WTC11 (cell line): ENCODE data around the gene ZNF532. TPM values are rescaled to one million over a fixed set of nuclear protein-coding genes. Genes with fewer than 3 reads are reported as not detected.
"Not testable (repeated sequence)": the region's sequence is repeated elsewhere in the genome, so short reads cannot be mapped to it uniquely, and the experiment has no call there.

Source experiments
- ATAC-seq: fragments of 200-7000 bp; cut with Tn5 transposase; 2 replicates; pipeline ENCODE4 v1.10.0; 2021; ENCODE audit warnings: mild to moderate bottlenecking, moderate library complexity
- CTCF ChIA-PET: fragments of 300-600 bp; sonication (Branson Sonifier 250); formaldehyde crosslinking; loops from one replicate; lab custom pipeline; 2021; ENCODE audit warnings: antibody characterized with exemption; lab: Charles Lee
- POLR2A ChIA-PET: fragments of 350-600 bp; sonication (Branson Sonifier 250); formaldehyde crosslinking; loops from one replicate; lab custom pipeline; 2021; ENCODE audit warnings: antibody characterized with exemption; lab: Charles Lee
- DNase-seq: peaks from one replicate; pipeline ENCODE4 v3.0.0; 2021; ENCODE audit warnings: low spot score
- H3K27ac Mint-ChIP-seq: 2 replicates; pipeline ENCODE4 v1.8.0; 2021; ENCODE audit warnings: mixed read lengths
- H3K27me3 Mint-ChIP-seq: 2 replicates; pipeline ENCODE4 v1.8.0; 2021; ENCODE audit warnings: low read depth, mild to moderate bottlenecking, moderate library complexity, mixed read lengths
- H3K36me3 Mint-ChIP-seq: 2 replicates; pipeline ENCODE4 v1.8.0; 2021; ENCODE audit warnings: mixed read lengths
- H3K4me1 Mint-ChIP-seq: 2 replicates; pipeline ENCODE4 v1.8.0; 2022; ENCODE audit warnings: mixed read lengths
- H3K4me3 Mint-ChIP-seq: 2 replicates; pipeline ENCODE4 v1.8.0; 2021; ENCODE audit warnings: mild to moderate bottlenecking, moderate library complexity, mixed read lengths
- H3K9me3 Mint-ChIP-seq: 2 replicates; pipeline ENCODE4 v1.8.0; 2021; ENCODE audit warnings: mixed read lengths
- AFF4 ChIP-seq: sonication (generic); formaldehyde crosslinking; IDR thresholded peaks from 2 replicates; pipeline ENCODE4 v1.8.1; 2023; ENCODE audit warnings: mild to moderate bottlenecking, missing genetic modification reagents, borderline replicate concordance
- ATF3 ChIP-seq: sonication (generic); formaldehyde crosslinking; conservative IDR thresholded peaks from 2 replicates; pipeline ENCODE4 v1.8.1; 2022; ENCODE audit warnings: mild to moderate bottlenecking, missing genetic modification reagents
- ELF4 ChIP-seq: sonication (generic); formaldehyde crosslinking; IDR thresholded peaks from 2 replicates; pipeline ENCODE4 v1.8.1; 2022; ENCODE audit warnings: low read depth, mild to moderate bottlenecking, moderate library complexity, missing genetic modification reagents
- EMX1 ChIP-seq: fragments of 250-450 bp; sonication (Bioruptor Pico); IDR thresholded peaks from 2 replicates; pipeline ENCODE4 v1.8.0; 2021; ENCODE audit warnings: mild to moderate bottlenecking
- GABPB1 ChIP-seq: sonication (generic); formaldehyde crosslinking; IDR thresholded peaks from 2 replicates; pipeline ENCODE4 v1.8.1; 2023; ENCODE audit warnings: mild to moderate bottlenecking, missing genetic modification reagents
- KAT7 ChIP-seq: sonication (generic); formaldehyde crosslinking; IDR thresholded peaks from 2 replicates; pipeline ENCODE4 v1.8.1; 2023; ENCODE audit warnings: missing genetic modification reagents, mild to moderate bottlenecking, borderline replicate concordance
- MLX ChIP-seq: sonication (generic); formaldehyde crosslinking; IDR thresholded peaks from 2 replicates; pipeline ENCODE4 v1.8.1; 2023; ENCODE audit warnings: mild to moderate bottlenecking, missing genetic modification reagents, moderate library complexity
- NFATC4 ChIP-seq: fragments of 250-450 bp; sonication (Bioruptor Pico); IDR thresholded peaks from 2 replicates; pipeline ENCODE4 v1.9.0; 2021; ENCODE audit warnings: mild to moderate bottlenecking
- NFE2L1 ChIP-seq: sonication (generic); formaldehyde crosslinking; IDR thresholded peaks from 2 replicates; pipeline ENCODE4 v1.8.1; 2023; ENCODE audit warnings: missing genetic modification reagents
- PREB ChIP-seq: sonication (generic); formaldehyde crosslinking; IDR thresholded peaks from 2 replicates; pipeline ENCODE4 v1.8.1; 2022; ENCODE audit warnings: mild to moderate bottlenecking, missing genetic modification reagents, moderate library complexity, borderline replicate concordance
- SMAD4 ChIP-seq: sonication (generic); formaldehyde crosslinking; IDR thresholded peaks from 2 replicates; pipeline ENCODE4 v1.8.0; 2022; ENCODE audit warnings: mild to moderate bottlenecking, missing genetic modification reagents
- SP1 ChIP-seq: sonication (generic); formaldehyde crosslinking; conservative IDR thresholded peaks from 2 replicates; pipeline ENCODE4 v1.8.1; 2022; ENCODE audit warnings: missing genetic modification reagents
- TP53 ChIP-seq: sonication (generic); formaldehyde crosslinking; IDR thresholded peaks from 2 replicates; pipeline ENCODE4 v1.8.1; 2023; ENCODE audit warnings: mild to moderate bottlenecking, missing genetic modification reagents
- ZNF138 ChIP-seq: sonication (generic); formaldehyde crosslinking; conservative IDR thresholded peaks from 2 replicates; pipeline ENCODE4 v1.8.1; 2022; ENCODE audit warnings: mild to moderate bottlenecking, moderate library complexity, missing genetic modification reagents
- ZNF423 ChIP-seq: fragments of 250-450 bp; sonication (Bioruptor Pico); IDR thresholded peaks from 2 replicates; pipeline ENCODE4 v2.1.2; 2022; ENCODE audit warnings: mild to moderate bottlenecking, moderate library complexity
- ZNF425 ChIP-seq: fragments of 250-450 bp; sonication (Bioruptor Pico); conservative IDR thresholded peaks from 2 replicates; pipeline ENCODE4 v1.9.0; 2021; ENCODE audit warnings: mild to moderate bottlenecking
- total RNA-seq: library from RNA; stranded (reverse); gene quantifications from 3 replicates; pipeline ENCODE4 v1.2.3, GENCODE V29; 2021

ZNF532 gene
- total RNA-seq, 1 experiment from 2014 or later, result 171 TPM

- TF ChIP-seq NFATC4 (CRISPR knock-in tag), result no peak
- TF ChIP-seq PREB (CRISPR knock-in tag), result no peak
- TF ChIP-seq ZNF138 (CRISPR knock-in tag), result no peak
- TF ChIP-seq AFF4, result no peak
Measured at GRCh38 chr18:59024829-59025228, 160.2 kb downstream of the ZNF532 start (continued).

GRCh38 chr18:59025532-59025931 is 160.9 kb downstream of the ZNF532 start:
- H3K4me3 Mint-ChIP-seq, H3K36me3 Mint-ChIP-seq, ATAC-seq, H3K27ac Mint-ChIP-seq, H3K4me1 Mint-ChIP-seq, POLR2A ChIA-PET, H3K9me3 Mint-ChIP-seq, H3K27me3 Mint-ChIP-seq, DNase-seq: not testable (repeated sequence)
- CTCF ChIA-PET, result interaction anchor here (0.9 kb wide), 1 partner anchor 45 kb away, joined by 3 read pairs; no protein-coding TSS in a partner anchor

- no peak overlapping the region for H3K27ac Mint-ChIP-seq
- ATAC-seq (no peak), DNase-seq (no peak)
- TF ChIP-seq GABPB1 (CRISPR knock-in tag), result no peak
- no peak for TF ChIP-seq SMAD4 (CRISPR knock-in tag)
- TF ChIP-seq EMX1, result no peak
- TF ChIP-seq ZNF423 (CRISPR knock-in tag), result no peak
- TF ChIP-seq ZNF425 (CRISPR knock-in tag), result no peak
- no peak for TF ChIP-seq ELF4
- no peak for TF ChIP-seq AFF4
- no peak for TF ChIP-seq ZNF138 (CRISPR knock-in tag)
- TF ChIP-seq MLX (CRISPR knock-in tag), result no peak
- TF ChIP-seq NFE2L1 (CRISPR knock-in tag), result no peak
- TF ChIP-seq ATF3 (CRISPR knock-in tag), result no peak
- TF ChIP-seq TP53 (CRISPR knock-in tag), result no peak
- TF ChIP-seq KAT7 (CRISPR knock-in tag), result no peak
- TF ChIP-seq SP1, result no peak
- peaks cover 8% of the 10 kb centered on the region; the same call in 1 of the 2 replicates for H3K9me3 Mint-ChIP-seq
- no peak overlapping the region for H3K4me3 Mint-ChIP-seq
- ChIA-PET CTCF (no interaction called here), POLR2A (no interaction called here)
- H3K36me3 Mint-ChIP-seq, result no peaks in the 10 kb centered on the region
- H3K27me3 Mint-ChIP-seq, result no peaks in the 10 kb centered on the region
- H3K4me1 Mint-ChIP-seq, result peaks cover 9% of the 10 kb centered on the region
Measured at GRCh38 chr18:59026364-59026763, 161.7 kb downstream of the ZNF532 start.
